Measurements from ENCODE around the gene CFAP410. TPM values are rescaled to one million over a fixed set of nuclear protein-coding genes. Genes with fewer than 3 reads are reported as not detected.

CFAP410 gene
- total and polyA plus RNA-seq, 8 donors, result 21.1 to 118 (median 32.8) TPM

GRCh38 chr21:44381874-44382273 lies 42.7 kb upstream of the CFAP410 start:
- DNase-seq, result no peak

DNA sequence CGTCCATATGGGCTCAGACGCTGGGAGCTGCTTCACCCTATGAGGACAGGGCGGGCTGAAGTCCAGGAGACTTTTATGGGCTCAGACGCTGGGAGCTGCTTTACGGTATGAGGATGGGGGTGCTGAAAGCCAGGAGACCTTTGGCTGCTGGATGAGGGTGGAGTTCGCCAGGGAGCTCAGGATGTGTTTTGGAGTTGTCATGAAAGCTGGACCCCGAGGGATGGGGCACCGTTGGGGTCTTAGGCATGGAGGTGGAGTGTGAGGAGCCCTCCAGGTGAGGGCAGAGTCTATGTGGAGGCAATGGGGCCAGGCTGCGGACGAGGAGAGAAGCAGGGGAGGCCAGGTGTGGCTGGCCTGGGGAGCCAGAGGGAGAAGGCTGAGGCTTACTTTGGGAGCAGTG lies 41.7 kb upstream of the CFAP410 start:
- WGBS, 5 donors, result 78 to 89% (median 83%) methylated on average over 9 to 10 of the region's 10 CpGs
- Histone ChIP-seq H3K27me3 (peaks cover 0 to 49% (median 0%) of the 10 kb centered on the region in 3 donors), H3K27ac (no peak overlapping the region), H3K36me3 (peaks cover 0 to 19% (median 7%) of the 10 kb centered on the region in 4 donors), H3K4me1 (peaks cover 0 to 18% (median 7%) of the 10 kb centered on the region in 4 donors), H3K9me3 (peaks cover 11 to 26% (median 21%) of the 10 kb centered on the region in 4 donors), H3K4me3 (no peak overlapping the region)
- no peak for DNase-seq
- intact Hi-C loops (cut with DNase I; ENCODE audit: low total_unique reads), result no loop called here
- TF ChIP-seq CTCF (IDR thresholded peaks at IDR 0.05), result no peak
- TF ChIP-seq POLR2AphosphoS5 (IDR thresholded peaks at IDR 0.05), result no peak
- TF ChIP-seq EP300 (IDR thresholded peaks at IDR 0.05), result no peak
- TF ChIP-seq POLR2A (IDR thresholded peaks at IDR 0.05), result no peak

More at GRCh38 chr21:44381874-44382273, 42.7 kb upstream of the CFAP410 start:
- Histone ChIP-seq H3K27ac (no peak overlapping the region), H3K4me1 (peaks cover 0 to 10% (median 7%) of the 10 kb centered on the region in 4 donors), H3K9me3 (peaks cover 13 to 36% (median 30%) of the 10 kb centered on the region in 4 donors), H3K27me3 (peaks cover 0 to 39% (median 0%) of the 10 kb centered on the region in 3 donors), H3K4me3 (no peak overlapping the region), H3K36me3 (peaks cover 0 to 19% (median 7%) of the 10 kb centered on the region in 4 donors)
- TF ChIP-seq POLR2AphosphoS5 (IDR thresholded peaks at IDR 0.05) (no peak), POLR2A (IDR thresholded peaks at IDR 0.05) (no peak), CTCF (IDR thresholded peaks at IDR 0.05) (no peak), EP300 (IDR thresholded peaks at IDR 0.05) (no peak)
- intact Hi-C loops (cut with DNase I; ENCODE audit: low total_unique reads), result no loop called here

DNA sequence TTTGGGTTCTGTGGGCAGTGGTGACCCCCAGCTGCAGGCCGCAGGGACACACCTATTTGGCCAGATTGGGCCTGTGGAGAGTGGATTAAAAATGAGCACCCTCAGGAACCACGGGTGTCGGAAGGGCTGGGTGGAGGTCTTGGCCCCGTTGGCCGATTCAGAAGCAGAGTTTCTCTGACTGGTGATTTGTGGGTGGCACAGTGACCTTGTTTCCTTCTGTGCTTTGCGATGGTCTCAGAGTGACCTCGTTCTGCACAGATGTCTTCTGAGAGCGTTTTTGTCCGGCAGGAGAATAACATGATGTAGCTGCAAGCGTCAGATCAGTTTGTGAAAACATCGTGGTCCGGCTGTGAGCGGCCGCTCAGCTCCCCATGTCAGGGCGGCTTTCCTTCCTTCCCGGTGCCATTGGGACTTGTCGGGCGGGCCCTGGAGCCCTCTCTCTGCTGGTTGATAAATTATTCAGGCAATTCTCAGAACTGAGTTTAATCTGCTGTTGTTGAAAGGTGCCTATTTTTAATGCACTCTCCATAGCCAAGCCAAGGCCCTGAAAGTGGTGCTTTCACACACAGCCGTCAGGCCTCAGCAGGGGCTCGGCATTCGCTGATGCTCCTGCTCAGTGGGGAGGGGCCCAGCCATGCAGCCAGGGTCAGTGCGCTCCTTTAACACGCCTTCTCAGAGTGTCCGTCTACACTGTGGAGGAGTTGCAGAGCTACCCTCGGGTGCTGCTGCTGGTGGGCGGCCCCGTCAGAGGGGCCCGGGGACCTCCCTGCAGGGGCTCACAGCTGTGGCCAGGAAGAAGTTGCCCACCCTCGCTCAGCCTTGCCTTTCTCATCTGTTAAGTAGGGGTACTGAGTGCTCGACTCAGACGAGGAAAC lies 41.0 kb upstream of the CFAP410 start:
- WGBS, 5 donors, result 57 to 73% (median 70%) methylated on average over 21 to 31 of the region's 31 CpGs
- Histone ChIP-seq H3K27ac (no peak overlapping the region), H3K4me1 (peaks cover 0 to 24% (median 11%) of the 10 kb centered on the region in 4 donors), H3K36me3 (peaks cover 0 to 19% (median 7%) of the 10 kb centered on the region in 4 donors), H3K4me3 (no peak overlapping the region), H3K9me3 (peaks cover 9 to 19% (median 14%) of the 10 kb centered on the region in 4 donors), H3K27me3 (peaks cover 0 to 55% (median 0%) of the 10 kb centered on the region in 3 donors)
- DNase-seq, result no peak
- intact Hi-C loops (cut with DNase I; ENCODE audit: low total_unique reads), result no loop called here
- TF ChIP-seq CTCF (IDR thresholded peaks at IDR 0.05), result no peak
- no peak for TF ChIP-seq EP300 (IDR thresholded peaks at IDR 0.05)
- TF ChIP-seq POLR2AphosphoS5 (IDR thresholded peaks at IDR 0.05), result no peak
- TF ChIP-seq POLR2A (IDR thresholded peaks at IDR 0.05), result no peak

GRCh38 chr21:44379515-44379848 lies 40.3 kb upstream of the CFAP410 start:
- no peak for DNase-seq
- peaks cover 0 to 60% (median 0%) of the 10 kb centered on the region in 3 donors for H3K27me3 ChIP-seq
- TF ChIP-seq EP300 (IDR thresholded peaks at IDR 0.05) (no peak), CTCF (IDR thresholded peaks at IDR 0.05) (no peak), POLR2AphosphoS5 (IDR thresholded peaks at IDR 0.05) (no peak), POLR2A (IDR thresholded peaks at IDR 0.05) (no peak)
- H3K27ac ChIP-seq, result no peak overlapping the region
- intact Hi-C loops (cut with DNase I; ENCODE audit: low total_unique reads), result no loop called here
- peaks cover 2 to 12% (median 7%) of the 10 kb centered on the region in 4 donors for H3K9me3 ChIP-seq
- peaks cover 0 to 31% (median 14%) of the 10 kb centered on the region in 4 donors for H3K4me1 ChIP-seq
- H3K4me3 ChIP-seq, result no peak overlapping the region
- WGBS, 5 donors, result 81 to 100% (median 87%) methylated on average over 1 to 5 of the region's 5 CpGs
- H3K36me3 ChIP-seq, result peaks cover 0 to 19% (median 7%) of the 10 kb centered on the region in 4 donors

Data from stomach (tissue), 9 donors.